Astrocyte (in vitro differentiated cells and primary cell): ENCODE results near the gene CPXM2. TPM values are rescaled to one million over a fixed set of nuclear protein-coding genes. Genes with fewer than 3 reads are reported as not detected.

ENCODE experiments used
- DNase-seq: peaks from one replicate; pipeline ENCODE4 v3.0.0-alpha.2; 2010; ENCODE audit warnings: low read depth
- FAIRE-seq: peaks from 2 replicates; lab custom pipeline; 2011; peaks lifted over from hg19 to GRCh38; lab: Jason Lieb, UNC
- H2AFZ ChIP-seq: 2 replicates; pipeline ENCODE4 v1.6.0; 2012; ENCODE audit warnings: low read depth, low read length, inconsistent platforms
- H3K27ac ChIP-seq: 2 replicates; pipeline ENCODE4 v1.5.1; 2011; ENCODE audit warnings: low read depth, low read length, inconsistent platforms
- H3K27me3 ChIP-seq: 2 replicates; pipeline ENCODE4 v1.6.0; 2011; ENCODE audit warnings: low read length, inconsistent platforms; ENCODE audit not compliant: insufficient read depth
- H3K36me3 ChIP-seq: 2 replicates; pipeline ENCODE4 v1.5.1; 2011; ENCODE audit warnings: low read length, inconsistent platforms; ENCODE audit not compliant: insufficient read depth
- H3K4me1 ChIP-seq: 2 replicates; pipeline ENCODE4 v1.5.1; 2011; ENCODE audit warnings: low read length, inconsistent platforms; ENCODE audit not compliant: insufficient read depth
- H3K4me2 ChIP-seq: 2 replicates; pipeline ENCODE4 v1.6.0; 2012; ENCODE audit warnings: low read length, inconsistent platforms
- H3K4me3 ChIP-seq: 2 replicates; pipeline ENCODE4 v1.5.1; 2011; ENCODE audit warnings: low read depth, mild to moderate bottlenecking, low read length, inconsistent platforms; ENCODE audit not compliant: insufficient read depth
- H3K79me2 ChIP-seq: 2 replicates; pipeline ENCODE4 v1.6.0; 2012; ENCODE audit warnings: mild to moderate bottlenecking, low read length, inconsistent platforms; ENCODE audit not compliant: insufficient read depth
- H3K9ac ChIP-seq: 2 replicates; pipeline ENCODE4 v1.6.0; 2012; ENCODE audit warnings: mild to moderate bottlenecking, low read length, inconsistent platforms
- H3K9me3 ChIP-seq: 2 replicates; pipeline ENCODE4 v1.5.1; 2012; ENCODE audit warnings: low read depth, mild to moderate bottlenecking, low read length, inconsistent platforms; ENCODE audit not compliant: insufficient read depth
- H4K20me1 ChIP-seq: 2 replicates; pipeline ENCODE4 v1.6.0; 2012; ENCODE audit warnings: low read length, inconsistent platforms; ENCODE audit not compliant: insufficient read depth
- H3K27ac Mint-ChIP-seq: one replicate; pipeline ENCODE4 v1.8.0; 2021; ENCODE audit warnings: mild to moderate bottlenecking, mixed read lengths; ENCODE audit not compliant: unreplicated experiment
- H3K27me3 Mint-ChIP-seq: one replicate; pipeline ENCODE4 v1.8.0; 2021; ENCODE audit warnings: low read depth, mixed read lengths; ENCODE audit not compliant: unreplicated experiment
- H3K36me3 Mint-ChIP-seq: one replicate; pipeline ENCODE4 v1.8.0; 2021; ENCODE audit warnings: low read depth, mixed read lengths; ENCODE audit not compliant: unreplicated experiment
- H3K4me1 Mint-ChIP-seq: one replicate; pipeline ENCODE4 v1.8.0; 2021; ENCODE audit warnings: low read depth, mixed read lengths; ENCODE audit not compliant: unreplicated experiment
- H3K4me3 Mint-ChIP-seq: one replicate; pipeline ENCODE4 v1.8.0; 2021; ENCODE audit warnings: mild to moderate bottlenecking, moderate library complexity, mixed read lengths; ENCODE audit not compliant: unreplicated experiment
- H3K9me3 Mint-ChIP-seq: one replicate; pipeline ENCODE4 v1.8.0; 2021; ENCODE audit warnings: mild to moderate bottlenecking, mixed read lengths; ENCODE audit not compliant: unreplicated experiment
- CTCF ChIP-seq: IDR thresholded peaks from 2 replicates; pipeline ENCODE4 v1.5.1; 2011; ENCODE audit warnings: low read depth, mild to moderate bottlenecking, inconsistent platforms, low read length, moderate library complexity; ENCODE audit not compliant: insufficient read depth
- EZH2 ChIP-seq: IDR thresholded peaks from 2 replicates; pipeline ENCODE4 v1.6.1; 2012; ENCODE audit warnings: mild to moderate bottlenecking, low read length, inconsistent platforms; ENCODE audit not compliant: insufficient read depth
- total RNA-seq: library from RNA; stranded (reverse); gene quantifications from 2 replicates; pipeline ENCODE4 v1.2.1, GENCODE V29; 2021

CPXM2 gene
- total RNA-seq, 1 donor from 2014 or later: 5.2 TPM

- Mint-ChIP-seq H3K9me3 (peaks cover 12% of the 10 kb centered on the region), H3K4me1 (no peaks in the 10 kb centered on the region), H3K36me3 (no peaks in the 10 kb centered on the region), H3K27me3 (peaks cover 84% of the 10 kb centered on the region), H3K27ac (no peak overlapping the region), H3K4me3 (no peak overlapping the region)
- no peaks in the 10 kb centered on the region for H3K36me3 ChIP-seq
- H3K4me3 ChIP-seq: no peak overlapping the region
- H2AFZ ChIP-seq: no peak overlapping the region
- no peaks in the 10 kb centered on the region for H3K9me3 ChIP-seq
- FAIRE-seq: no peak
- H3K79me2 ChIP-seq: no peaks in the 10 kb centered on the region
- H3K4me2 ChIP-seq: no peak overlapping the region
- TF ChIP-seq EZH2 (no peak), CTCF (no peak)
- H3K27ac ChIP-seq: no peak overlapping the region
- no peak overlapping the region for H3K9ac ChIP-seq
- H3K27me3 ChIP-seq: no peaks in the 10 kb centered on the region
- H4K20me1 ChIP-seq: no peaks in the 10 kb centered on the region
- no peak for DNase-seq
- H3K4me1 ChIP-seq: no peaks in the 10 kb centered on the region
Observed at GRCh38 chr10:123906296-123906695, 14.7 kb upstream of the CPXM2 start.

GRCh38 chr10:123904834-123905409, 13.3 kb upstream of the CPXM2 start:
- H2AFZ ChIP-seq: no peak overlapping the region
- Mint-ChIP-seq H3K36me3 (no peaks in the 10 kb centered on the region), H3K9me3 (peaks cover 9% of the 10 kb centered on the region), H3K27ac (no peak overlapping the region), H3K27me3 (peaks cover 70% of the 10 kb centered on the region), H3K4me3 (no peak overlapping the region), H3K4me1 (no peaks in the 10 kb centered on the region)
- no peak overlapping the region for H3K27ac ChIP-seq
- H3K9me3 ChIP-seq: no peaks in the 10 kb centered on the region
- H4K20me1 ChIP-seq: no peaks in the 10 kb centered on the region
- H3K4me1 ChIP-seq: no peaks in the 10 kb centered on the region
- no peaks in the 10 kb centered on the region for H3K27me3 ChIP-seq
- H3K36me3 ChIP-seq: no peaks in the 10 kb centered on the region
- H3K79me2 ChIP-seq: no peaks in the 10 kb centered on the region
- H3K9ac ChIP-seq: no peak overlapping the region
- H3K4me3 ChIP-seq: no peak overlapping the region
- TF ChIP-seq EZH2 (no peak), CTCF (no peak)
- DNase-seq (no peak), FAIRE-seq (no peak)
- no peak overlapping the region for H3K4me2 ChIP-seq

- no peak overlapping the region for H3K9ac ChIP-seq
- H3K4me3 ChIP-seq: no peak overlapping the region
- Mint-ChIP-seq H3K4me3 (no peak overlapping the region), H3K36me3 (no peaks in the 10 kb centered on the region), H3K9me3 (peaks cover 10% of the 10 kb centered on the region), H3K27ac (no peak overlapping the region), H3K27me3 (peaks cover 57% of the 10 kb centered on the region), H3K4me1 (no peaks in the 10 kb centered on the region)
- FAIRE-seq: no peak
- H3K27me3 ChIP-seq: no peaks in the 10 kb centered on the region
- no peaks in the 10 kb centered on the region for H3K4me1 ChIP-seq
- no peak for DNase-seq
- no peaks in the 10 kb centered on the region for H3K9me3 ChIP-seq
- no peak overlapping the region for H2AFZ ChIP-seq
- no peak overlapping the region for H3K27ac ChIP-seq
- no peaks in the 10 kb centered on the region for H4K20me1 ChIP-seq
- no peaks in the 10 kb centered on the region for H3K79me2 ChIP-seq
- no peak overlapping the region for H3K4me2 ChIP-seq
- H3K36me3 ChIP-seq: no peaks in the 10 kb centered on the region
- TF ChIP-seq EZH2: no peak
- TF ChIP-seq CTCF: no peak
Observed at GRCh38 chr10:123903621-123904020, 12.0 kb upstream of the CPXM2 start.
